HG02798 (cell line): ENCODE results near the gene TNFRSF19.
"Not testable (repeated sequence)": the region's sequence is repeated elsewhere in the genome, so short reads cannot be mapped to it uniquely, and the experiment has no call there.

Experiments
- ATAC-seq: cut with Tn5 transposase; IDR thresholded peaks from one replicate; pipeline ENCODE4 v1.9.1; 2021; ENCODE audit warnings: mild to moderate bottlenecking; ENCODE audit not compliant: unreplicated experiment, poor library complexity

The TNFRSF19 gene

GRCh38 chr13:23677679-23678288, 107.6 kb downstream of the TNFRSF19 start:
- not testable (repeated sequence) for ATAC-seq

DNA sequence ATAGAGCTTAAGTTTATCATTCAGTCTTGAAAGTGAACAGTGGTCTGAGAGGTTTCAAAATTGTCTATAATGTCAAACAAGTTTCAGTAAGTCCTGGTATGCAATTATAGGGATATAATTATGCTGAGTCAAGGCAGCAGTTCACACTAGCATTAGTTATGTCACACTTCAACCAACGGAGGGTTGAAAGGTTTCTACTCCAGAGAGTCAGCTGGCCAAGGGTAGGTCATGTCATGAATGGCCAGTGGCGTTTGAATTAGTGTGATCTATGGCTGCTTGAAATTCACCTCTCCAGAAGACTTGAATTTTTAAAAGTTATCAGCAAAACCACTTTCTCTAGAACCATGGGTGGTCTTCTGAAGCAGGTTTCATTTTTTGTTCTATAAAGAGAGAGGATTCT, 108.6 kb downstream of the TNFRSF19 start:
- ATAC-seq = no peak

DNA sequence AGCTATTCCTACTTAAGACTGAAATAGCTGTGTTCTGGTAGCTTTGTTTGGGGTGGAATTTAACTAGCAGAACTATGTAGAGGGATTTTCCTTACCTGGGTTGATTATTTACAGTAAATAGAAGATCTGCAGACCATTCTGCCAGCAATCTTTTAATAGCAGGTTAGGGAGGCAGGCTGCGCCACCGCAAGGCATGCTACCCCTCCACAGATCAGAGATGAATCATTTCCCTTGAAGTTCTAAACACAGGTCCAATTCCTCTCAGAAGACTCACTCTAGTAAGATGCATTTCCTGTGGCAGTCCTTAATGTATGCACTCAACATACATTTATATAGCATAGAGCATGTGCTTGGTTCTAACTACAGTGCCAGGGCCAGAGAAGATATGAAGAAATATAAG, 109.0 kb downstream of the TNFRSF19 start:
- ATAC-seq = no peak

DNA sequence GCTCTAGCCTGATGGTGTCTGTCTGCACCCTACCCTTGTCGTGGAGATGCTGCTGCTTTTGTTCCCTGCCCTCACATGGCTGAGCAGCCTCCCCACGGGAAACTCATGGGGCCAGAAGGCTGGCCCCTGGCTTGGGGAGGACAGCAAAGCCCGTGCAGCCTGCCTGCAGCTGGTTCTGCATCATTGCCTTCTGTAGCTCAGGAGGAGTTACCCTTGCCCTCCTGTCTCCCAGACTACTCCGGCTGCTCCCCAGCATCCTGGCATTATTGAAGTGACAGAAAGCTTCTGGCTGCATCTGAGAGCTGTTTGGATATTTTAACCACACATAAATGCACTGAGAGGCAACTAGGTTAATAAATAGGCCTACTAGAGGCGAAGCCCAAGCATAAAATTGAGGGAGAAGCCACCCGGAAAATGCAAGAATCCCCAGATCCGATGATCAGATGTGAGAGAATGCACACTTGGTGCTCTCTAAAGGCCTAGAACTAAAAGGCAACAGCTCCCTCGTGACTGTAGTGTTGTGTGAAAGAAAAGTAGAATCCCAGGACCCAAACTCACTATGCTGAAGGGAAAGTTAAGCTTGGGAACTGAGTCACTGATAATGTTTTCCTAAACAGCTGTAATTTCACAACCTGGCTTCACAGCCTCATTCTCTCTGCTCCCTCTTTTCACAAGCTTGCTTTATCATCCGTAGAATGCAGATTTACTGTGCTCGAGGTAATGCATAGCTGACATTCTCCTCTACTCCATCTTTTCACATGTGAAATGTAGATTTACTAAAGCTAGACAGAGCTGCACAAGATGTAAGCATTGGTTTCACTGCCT, 110.8 kb downstream of the TNFRSF19 start:
- ATAC-seq = no peak

- ATAC-seq = no peak
Observed at GRCh38 chr13:23683084-23683483, 112.9 kb downstream of the TNFRSF19 start.

DNA sequence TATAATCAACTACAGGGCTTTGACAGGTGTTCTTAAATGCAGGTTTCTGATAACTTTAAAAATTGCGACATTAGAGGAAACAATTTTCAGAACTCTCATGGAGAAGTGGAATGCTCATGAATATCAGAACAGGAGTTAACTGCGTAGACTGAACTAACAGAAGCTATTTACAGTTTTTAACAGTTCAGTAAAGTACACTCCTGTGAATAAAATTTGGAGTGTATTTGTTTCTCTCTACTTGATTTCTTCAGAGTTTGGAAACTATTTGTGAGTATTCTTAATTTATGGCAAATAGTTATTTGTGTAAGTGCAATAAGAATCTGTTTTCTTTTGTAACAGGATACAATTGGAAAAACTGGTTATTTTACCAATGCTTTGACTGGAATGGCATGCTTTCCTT, 114.4 kb downstream of the TNFRSF19 start:
- no peak for ATAC-seq

- no peak for ATAC-seq
Observed at GRCh38 chr13:23685416-23685815, 115.2 kb downstream of the TNFRSF19 start.

GRCh38 chr13:23686948-23687347, 116.7 kb downstream of the TNFRSF19 start:
- no peak for ATAC-seq

GRCh38 chr13:23687614-23688013, 117.4 kb downstream of the TNFRSF19 start:
- no peak for ATAC-seq

DNA sequence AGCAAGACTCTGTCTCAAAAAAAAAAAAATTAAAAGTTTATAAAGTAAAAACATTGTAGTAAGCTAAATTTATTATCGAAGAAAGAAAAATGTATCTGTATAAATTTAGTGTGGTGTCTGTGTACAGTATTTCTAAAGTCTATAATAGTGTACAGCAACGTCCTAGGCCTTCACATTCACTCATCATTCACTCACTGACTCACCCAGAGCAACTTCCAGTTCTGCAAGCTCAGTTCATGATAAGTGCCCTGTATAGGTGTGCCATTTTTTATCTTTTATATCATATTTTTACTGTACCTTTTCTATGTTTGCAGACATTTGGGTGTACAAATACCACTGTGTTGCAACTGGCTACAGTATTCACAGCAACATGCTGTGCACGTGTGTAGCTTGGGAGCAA, 118.1 kb downstream of the TNFRSF19 start:
- ATAC-seq = no peak

DNA sequence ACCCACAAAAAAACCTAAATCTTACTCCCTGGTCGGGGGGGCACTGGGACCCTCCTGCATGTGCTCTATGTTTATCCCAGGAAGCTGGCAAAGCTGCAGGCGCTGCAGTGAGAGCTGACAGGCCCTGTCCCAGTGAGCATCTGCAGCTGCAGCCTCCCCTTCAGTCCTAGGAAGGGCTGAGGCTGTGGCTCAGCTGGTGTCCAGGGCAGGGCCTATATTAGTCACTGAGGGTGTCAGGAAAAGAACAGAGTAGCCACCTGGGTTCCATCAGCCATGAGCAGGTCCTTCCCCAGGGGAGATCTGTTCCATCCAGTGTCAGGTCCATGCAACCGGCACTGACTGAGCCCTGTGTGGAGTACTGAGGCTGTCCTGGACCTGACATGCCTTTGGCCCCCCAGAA, 120.5 kb downstream of the TNFRSF19 start:
- ATAC-seq = no peak

GRCh38 chr13:23692816-23693215, 122.6 kb downstream of the TNFRSF19 start:
- ATAC-seq = no peak

DNA sequence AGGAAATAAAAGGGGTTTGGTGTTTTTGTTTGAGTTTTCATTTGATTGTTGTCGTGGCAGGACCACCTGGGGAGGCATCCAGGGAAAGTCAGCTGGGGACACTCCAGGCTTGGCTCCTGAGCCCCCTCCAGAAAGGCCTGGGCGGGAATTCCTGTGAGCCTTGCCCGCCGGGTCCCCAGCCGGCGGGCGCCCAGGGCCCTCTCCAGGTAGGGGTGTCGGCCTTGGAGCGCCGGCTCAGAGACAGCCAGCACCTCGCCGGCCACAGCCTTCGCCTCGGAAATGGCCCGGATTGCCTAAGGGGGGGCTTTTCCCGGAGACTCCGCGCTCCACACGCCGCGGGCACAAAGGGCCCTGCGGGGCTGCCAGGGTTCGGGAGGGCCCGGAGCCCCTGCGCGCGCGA, 125.0 kb downstream of the TNFRSF19 start:
- no peak for ATAC-seq

GRCh38 chr13:23695711-23696464, 125.7 kb downstream of the TNFRSF19 start:
- ATAC-seq = peak; percentile 87

DNA sequence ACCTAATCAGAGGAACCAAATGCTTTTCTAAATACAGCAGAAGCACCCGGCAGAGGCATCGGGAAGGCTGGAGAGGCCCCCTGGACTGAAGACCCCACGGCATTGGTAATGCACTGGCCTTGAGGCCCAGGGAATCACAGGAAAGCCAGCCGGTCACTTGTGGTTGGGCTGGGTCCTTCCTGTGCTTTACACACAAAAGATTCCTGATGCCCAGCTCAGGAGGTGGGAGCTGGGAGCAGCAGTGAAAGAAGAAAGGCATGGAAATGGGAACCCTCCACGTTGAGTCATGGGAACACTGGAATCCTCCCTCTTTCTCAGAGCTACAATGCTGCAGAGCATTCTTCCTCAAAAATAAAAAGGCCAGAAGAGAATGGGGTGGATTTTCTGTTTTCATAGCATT, 126.4 kb downstream of the TNFRSF19 start:
- no peak for ATAC-seq

DNA sequence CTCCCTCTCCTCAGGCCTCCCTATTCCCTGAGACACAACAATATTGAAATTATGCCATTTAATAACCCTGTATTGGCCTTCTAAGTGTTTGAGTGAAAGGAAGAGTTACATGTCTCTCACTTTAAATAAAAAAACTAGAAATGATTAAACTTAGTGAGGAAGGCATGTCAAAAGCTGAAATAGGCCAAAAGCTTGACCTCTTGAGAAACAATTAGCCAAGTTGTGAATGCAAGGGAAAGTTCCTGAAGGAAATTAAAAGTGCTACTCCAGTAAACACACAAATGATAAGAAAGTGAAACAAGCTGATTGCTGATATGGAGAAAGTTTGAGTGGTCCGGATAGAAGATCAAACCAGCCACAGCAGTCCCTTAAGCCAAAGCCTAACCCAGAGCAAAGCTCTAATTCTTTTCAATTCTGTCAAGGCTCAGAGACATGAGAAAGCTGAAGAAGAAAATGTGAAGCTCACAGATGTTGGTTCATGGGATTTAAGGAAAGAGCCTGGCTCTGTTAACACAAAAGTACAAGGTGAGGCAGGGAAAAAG, 127.6 kb downstream of the TNFRSF19 start:
- ATAC-seq = no peak

DNA sequence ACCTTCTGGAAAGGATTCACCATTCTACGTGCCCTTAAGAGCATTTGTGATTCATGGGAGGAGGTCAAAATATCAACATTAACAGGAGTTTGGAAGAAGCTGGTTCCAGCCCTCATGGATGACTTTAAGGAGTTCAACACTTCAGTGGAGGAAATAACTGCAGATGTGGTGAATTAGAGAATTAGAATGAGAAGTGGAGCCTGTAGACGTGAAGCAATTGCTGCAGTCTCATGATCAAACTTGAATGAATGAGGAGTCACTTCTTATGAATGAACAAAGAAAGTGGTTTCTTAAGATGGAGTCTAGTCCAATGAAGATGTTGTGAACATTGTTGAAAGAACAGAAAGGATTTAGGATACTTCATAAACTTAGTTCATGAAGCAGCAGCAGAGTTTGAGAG, 129.1 kb downstream of the TNFRSF19 start:
- no peak for ATAC-seq

DNA sequence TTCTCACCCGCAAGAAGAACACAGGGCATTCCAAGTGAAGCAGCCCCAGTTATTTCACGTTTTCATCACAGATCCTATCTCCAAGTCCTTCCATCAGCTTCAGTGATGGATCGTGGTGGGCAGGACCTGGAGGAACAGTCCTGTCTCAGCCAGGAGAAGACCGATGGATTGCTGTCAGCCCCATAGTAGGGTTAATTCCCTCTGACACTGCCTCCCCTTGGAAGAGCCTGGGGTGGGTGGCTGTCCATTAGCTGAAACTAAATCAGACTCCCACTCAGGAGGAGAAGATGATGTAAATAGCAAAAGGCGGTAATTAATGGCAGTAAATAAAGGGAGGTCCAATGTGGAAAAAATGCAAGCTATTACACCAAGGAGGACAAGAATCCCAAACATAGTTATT, 131.0 kb downstream of the TNFRSF19 start:
- ATAC-seq = no peak

DNA sequence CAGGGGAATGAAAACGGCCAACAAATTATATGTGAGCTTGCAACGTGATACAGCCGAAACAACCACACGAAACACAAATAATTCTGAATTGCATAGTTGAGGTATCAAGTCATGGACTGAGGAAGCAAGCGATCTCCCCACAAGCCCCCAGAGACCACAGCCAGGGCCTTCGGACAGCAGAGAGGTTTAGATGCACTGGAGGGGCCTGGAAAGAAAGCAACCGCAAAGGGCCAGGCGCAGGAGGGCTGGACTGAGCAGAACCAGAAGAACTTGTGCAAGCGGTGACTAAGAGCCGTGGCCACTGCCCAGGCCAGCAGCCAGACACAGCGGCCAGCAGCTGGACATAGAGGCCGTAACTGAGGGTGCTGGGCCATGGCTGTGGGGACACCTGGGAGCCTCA, 131.4 kb downstream of the TNFRSF19 start:
- no peak for ATAC-seq

DNA sequence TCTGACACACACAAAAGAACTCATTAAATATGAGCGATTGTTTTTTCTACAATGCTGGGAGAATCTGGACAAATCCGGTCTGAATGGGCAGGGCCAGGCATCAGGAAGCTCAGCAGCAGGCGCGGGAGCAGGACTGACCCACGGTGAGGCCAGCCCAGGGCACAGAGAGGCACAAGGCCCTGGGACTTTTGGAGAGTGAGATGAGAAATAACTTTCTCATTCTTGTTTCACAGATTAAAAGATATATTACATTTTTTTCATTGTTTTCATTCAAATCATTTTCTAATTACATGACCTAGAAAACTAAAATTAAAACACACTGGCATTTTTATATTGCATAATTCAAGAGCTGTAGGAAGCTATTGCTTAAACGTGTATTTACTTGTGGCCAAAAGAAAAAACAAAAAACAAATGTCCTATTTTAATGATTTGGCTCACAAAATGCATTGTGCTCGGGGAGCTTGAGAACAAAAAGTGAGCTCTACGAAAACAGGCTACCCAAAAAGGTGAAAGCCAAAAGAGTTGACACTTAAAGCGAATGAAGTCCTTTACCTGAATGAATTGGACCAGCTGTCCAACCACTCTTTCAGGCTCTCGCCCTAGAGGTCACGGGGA, 133.1 kb downstream of the TNFRSF19 start:
- no peak for ATAC-seq

- no peak for ATAC-seq
Observed at GRCh38 chr13:23705583-23705982, 135.4 kb downstream of the TNFRSF19 start.
